Mesothelial cell of epicardium (in vitro differentiated cells): ENCODE results near the gene TRANK1. TPM values are rescaled to one million over a fixed set of nuclear protein-coding genes. Genes with fewer than 3 reads are reported as not detected.
"Not testable (repeated sequence)": the region's sequence is repeated elsewhere in the genome, so short reads cannot be mapped to it uniquely, and the experiment has no call there.

Experiments used
- DNase-seq, 2 experiments: peaks; one replicate each; pipeline ENCODE4 v3.0.0; 2021; ENCODE audit warnings: low spot score in 2 of 2; ENCODE audit not compliant: unreplicated experiment in 2 of 2
- H3K27ac Mint-ChIP-seq: 2 replicates; pipeline ENCODE4 v1.8.0; 2021; ENCODE audit warnings: mixed read lengths
- H3K27me3 Mint-ChIP-seq: 2 replicates; pipeline ENCODE4 v1.8.0; 2021; ENCODE audit warnings: low read depth, mixed read lengths
- H3K36me3 Mint-ChIP-seq: 2 replicates; pipeline ENCODE4 v1.8.0; 2021; ENCODE audit warnings: mixed read lengths
- H3K4me1 Mint-ChIP-seq: 2 replicates; pipeline ENCODE4 v1.8.0; 2021; ENCODE audit warnings: mixed read lengths
- H3K4me3 Mint-ChIP-seq: 2 replicates; pipeline ENCODE4 v1.8.0; 2021; ENCODE audit warnings: mild to moderate bottlenecking, moderate library complexity, mixed read lengths
- H3K9me3 Mint-ChIP-seq: 2 replicates; pipeline ENCODE4 v1.8.0; 2021; ENCODE audit warnings: mixed read lengths
- CTCF ChIP-seq: fragments of 200-600 bp; sonication (generic); IDR thresholded peaks from one replicate; pipeline ENCODE4 v1.5.0; 2021; ENCODE audit warnings: antibody characterized with exemption; ENCODE audit not compliant: unreplicated experiment
- total RNA-seq: library from RNA; stranded (reverse); gene quantifications from 3 replicates; pipeline ENCODE4 v1.2.1, GENCODE V29; 2021

The TRANK1 gene
- total RNA-seq, 1 donor from 2014 or later, result 76.8 TPM

DNA sequence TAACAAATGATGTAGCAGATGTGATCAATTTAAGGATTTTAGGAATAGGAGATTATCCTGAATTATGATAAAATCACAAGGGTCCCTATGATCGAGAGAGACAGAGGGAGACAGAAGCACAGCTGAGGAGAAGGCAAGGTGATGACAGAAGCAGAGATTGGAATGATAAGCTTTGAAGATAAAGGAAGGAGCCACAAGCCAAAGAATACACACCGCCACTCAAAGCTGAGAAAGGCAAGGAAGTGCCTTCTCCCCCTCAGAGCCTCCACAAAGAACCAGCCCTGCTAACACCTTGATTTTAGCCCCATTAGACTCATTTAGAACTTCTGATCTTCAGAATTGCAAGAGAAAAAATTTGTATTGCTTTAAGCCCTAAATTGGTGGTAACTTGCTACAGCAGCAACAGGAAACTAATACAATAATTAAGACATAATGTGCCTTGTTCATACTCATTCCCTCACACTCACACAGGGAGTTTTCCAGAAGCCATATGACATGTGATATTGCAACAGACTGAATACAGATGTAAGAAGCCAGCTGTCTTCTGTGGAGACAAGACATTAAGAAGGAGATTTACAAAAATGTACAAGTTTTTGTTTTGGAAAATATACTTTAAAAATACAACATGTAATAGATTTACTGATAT lies 38.2 kb downstream of the TRANK1 start:
- Mint-ChIP-seq H3K27me3 (no peaks in the 10 kb centered on the region), H3K4me3 (no peak overlapping the region), H3K4me1 (peaks cover 30% of the 10 kb centered on the region), H3K27ac (peak overlapping the region; percentile 28), H3K9me3 (no peaks in the 10 kb centered on the region), H3K36me3 (peaks cover 28% of the 10 kb centered on the region)
- no peak for TF ChIP-seq CTCF
- no peak for DNase-seq

- no peak overlapping the region for H3K4me3 Mint-ChIP-seq
- H3K9me3 Mint-ChIP-seq, result no peaks in the 10 kb centered on the region
- no peak overlapping the region for H3K27ac Mint-ChIP-seq
- H3K27me3 Mint-ChIP-seq, result no peaks in the 10 kb centered on the region
- no peak for DNase-seq
- peaks cover 37% of the 10 kb centered on the region for H3K36me3 Mint-ChIP-seq
- peaks cover 31% of the 10 kb centered on the region for H3K4me1 Mint-ChIP-seq
- no peak for TF ChIP-seq CTCF
Observed at GRCh38 chr3:36905545-36905944, 39.3 kb downstream of the TRANK1 start.

GRCh38 chr3:36904641-36905040 lies 40.2 kb downstream of the TRANK1 start:
- Mint-ChIP-seq H3K27me3 (no peaks in the 10 kb centered on the region), H3K9me3 (no peaks in the 10 kb centered on the region), H3K4me3 (no peak overlapping the region), H3K36me3 (peaks cover 43% of the 10 kb centered on the region), H3K4me1 (peaks cover 31% of the 10 kb centered on the region), H3K27ac (no peak overlapping the region)
- TF ChIP-seq CTCF, result no peak
- DNase-seq, result no peak

GRCh38 chr3:36904065-36904464 lies 40.8 kb downstream of the TRANK1 start:
- Mint-ChIP-seq H3K4me1 (peaks cover 31% of the 10 kb centered on the region), H3K36me3 (peaks cover 47% of the 10 kb centered on the region)
- not testable (repeated sequence) for H3K4me3 Mint-ChIP-seq, H3K27ac Mint-ChIP-seq, H3K9me3 Mint-ChIP-seq, H3K27me3 Mint-ChIP-seq, DNase-seq

GRCh38 chr3:36903119-36903882 lies 41.6 kb downstream of the TRANK1 start:
- Mint-ChIP-seq H3K4me1 (peaks cover 26% of the 10 kb centered on the region), H3K4me3 (no peak overlapping the region), H3K27ac (peak overlapping the region; percentile 27), H3K9me3 (no peaks in the 10 kb centered on the region), H3K36me3 (peaks cover 53% of the 10 kb centered on the region), H3K27me3 (no peaks in the 10 kb centered on the region)
- no peak for TF ChIP-seq CTCF
- no peak for DNase-seq

DNA sequence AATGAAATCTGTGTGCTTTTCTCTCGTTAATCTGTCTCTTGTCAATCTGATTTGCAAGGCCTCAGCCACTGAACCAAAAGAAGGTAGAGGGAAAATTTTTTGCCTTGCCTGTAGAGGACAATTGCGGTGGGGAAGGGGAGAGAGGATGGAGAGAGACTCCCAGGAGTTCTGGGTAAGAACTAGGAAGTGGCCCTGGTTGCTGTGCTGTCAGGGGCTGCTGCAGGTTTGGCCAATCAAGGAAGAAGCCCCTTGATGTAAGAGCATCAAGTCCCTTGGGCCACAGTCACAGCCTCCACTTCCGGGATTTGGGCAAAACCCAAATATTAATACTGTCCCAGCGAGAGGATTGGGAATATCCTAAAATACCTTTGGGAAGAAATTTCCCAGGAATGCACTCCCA lies 43.3 kb downstream of the TRANK1 start:
- peaks cover 16% of the 10 kb centered on the region for H3K4me1 Mint-ChIP-seq
- no peak for DNase-seq
- peaks cover 61% of the 10 kb centered on the region for H3K36me3 Mint-ChIP-seq
- no peaks in the 10 kb centered on the region for H3K27me3 Mint-ChIP-seq
- no peaks in the 10 kb centered on the region for H3K9me3 Mint-ChIP-seq
- no peak overlapping the region for H3K4me3 Mint-ChIP-seq
- no peak overlapping the region for H3K27ac Mint-ChIP-seq
- TF ChIP-seq CTCF, result no peak
